ENCODE measurements around the gene RGS3.
A peak's percentile ranks its signal among the peaks of the same experiment; 100 is the strongest.

RGS3 gene

GRCh38 chr9:113530022-113530635, 66.6 kb downstream of the RGS3 start:
- no peak for DNase-seq (ENCODE audit: low read depth)

GRCh38 chr9:113530942-113531341, 67.4 kb downstream of the RGS3 start:
- no peak for DNase-seq (ENCODE audit: low read depth)

DNA sequence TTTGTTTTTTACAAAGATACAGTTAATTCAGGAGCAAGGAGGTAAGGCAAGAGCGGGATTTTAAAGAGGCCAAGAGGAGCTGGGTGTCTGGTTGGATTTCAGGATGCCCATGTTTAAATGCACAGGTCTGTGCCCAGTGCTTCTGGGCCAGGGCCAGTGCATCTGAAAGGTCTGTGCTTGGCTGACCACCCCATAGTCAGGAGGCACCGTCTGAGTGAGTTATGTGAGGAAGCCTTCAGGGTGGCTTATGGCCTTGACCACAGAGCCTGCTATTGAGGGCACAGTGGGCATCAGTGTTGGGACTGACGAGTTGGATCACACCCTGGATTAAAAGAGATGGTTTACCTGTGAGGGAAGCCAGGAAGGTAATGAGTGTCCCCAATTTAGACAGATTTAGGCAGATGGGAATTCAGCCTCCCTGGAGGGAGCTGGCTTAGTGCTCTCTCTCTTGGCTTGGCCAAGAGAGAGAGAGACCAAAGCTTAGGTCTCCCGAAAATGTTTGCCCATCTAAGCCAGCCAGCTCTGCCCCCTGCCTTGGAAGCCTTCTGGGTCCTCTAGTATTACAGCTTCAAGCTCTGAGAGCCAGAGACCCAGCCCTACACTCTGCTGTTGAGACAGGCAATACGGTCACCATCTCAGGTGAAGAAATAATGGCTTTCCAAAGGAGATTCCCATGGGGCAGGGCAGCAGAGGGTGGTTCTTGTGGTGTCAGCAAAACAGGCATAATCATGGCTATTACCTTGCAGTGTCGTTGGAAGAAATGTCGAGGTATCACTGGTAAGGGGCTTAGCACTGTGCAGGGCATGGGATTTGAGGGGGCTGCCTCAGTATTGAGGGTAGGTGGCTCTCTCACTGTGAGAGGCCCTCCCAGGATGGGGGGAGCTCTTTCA, 68.6 kb downstream of the RGS3 start:
- no peak for DNase-seq (ENCODE audit: low read depth)

DNA sequence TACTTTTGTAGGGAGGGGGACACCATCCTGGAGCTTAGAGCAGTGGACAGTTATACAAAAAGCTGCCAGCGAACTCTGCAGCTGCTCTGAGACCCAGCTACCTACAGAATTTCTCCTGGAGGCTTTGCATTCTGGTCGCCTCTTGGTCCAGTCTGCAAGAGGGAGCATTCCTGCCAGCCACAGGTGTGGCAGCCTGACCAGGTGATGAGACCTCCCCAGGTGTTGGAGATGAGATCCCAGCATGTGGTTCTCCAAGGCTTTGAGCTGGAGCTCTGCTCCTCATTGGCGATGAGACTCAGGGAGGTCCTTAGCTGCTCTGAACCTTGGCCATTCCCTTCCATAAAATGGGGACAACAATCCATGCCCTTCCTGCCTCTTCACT, 69.3 kb downstream of the RGS3 start:
- DNase-seq (ENCODE audit: low read depth) = no peak

- DNase-seq (ENCODE audit: low read depth) = no peak
Measured at GRCh38 chr9:113533335-113534225, 70.1 kb downstream of the RGS3 start.

DNA sequence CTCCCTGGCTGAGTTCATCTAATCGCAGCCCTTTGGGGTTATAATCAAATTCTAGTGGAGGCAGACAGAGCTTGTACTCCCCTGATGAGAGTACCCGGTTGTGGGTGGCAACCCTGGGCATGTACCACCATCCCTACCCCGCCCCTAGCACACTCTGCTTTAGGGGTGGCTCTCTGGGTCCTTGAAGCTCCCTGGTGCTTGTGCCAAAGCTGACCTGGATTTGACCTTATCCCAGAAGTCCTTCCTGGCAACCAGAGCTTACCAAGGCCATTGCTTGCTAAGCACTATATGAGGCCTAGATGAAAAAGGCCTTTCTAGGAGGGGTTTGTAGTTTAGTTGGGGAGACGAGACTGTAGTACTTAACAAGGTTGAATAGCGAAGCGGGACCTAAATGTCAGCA, 72.2 kb downstream of the RGS3 start:
- DNase-seq (ENCODE audit: low read depth) = no peak

DNA sequence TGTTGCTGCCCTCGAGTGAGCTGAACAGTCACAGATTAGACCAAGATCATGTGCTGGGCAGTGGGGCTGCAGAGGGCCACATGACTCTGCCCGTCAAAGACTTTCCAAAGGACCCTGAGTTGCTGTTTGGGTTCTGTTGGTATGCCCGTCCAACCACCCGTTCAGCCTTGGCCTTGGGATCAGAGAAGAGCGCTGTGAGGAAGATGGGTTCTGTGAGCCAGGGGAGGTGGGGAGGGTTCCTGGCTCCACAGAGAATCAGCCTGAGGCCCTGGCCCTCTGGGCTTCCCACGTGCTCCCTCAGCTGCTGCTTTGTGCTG, 72.6 kb downstream of the RGS3 start:
- DNase-seq (ENCODE audit: low read depth) = no peak

- no peak for DNase-seq (ENCODE audit: low read depth)
Measured at GRCh38 chr9:113536483-113537228, 73.1 kb downstream of the RGS3 start.

DNA sequence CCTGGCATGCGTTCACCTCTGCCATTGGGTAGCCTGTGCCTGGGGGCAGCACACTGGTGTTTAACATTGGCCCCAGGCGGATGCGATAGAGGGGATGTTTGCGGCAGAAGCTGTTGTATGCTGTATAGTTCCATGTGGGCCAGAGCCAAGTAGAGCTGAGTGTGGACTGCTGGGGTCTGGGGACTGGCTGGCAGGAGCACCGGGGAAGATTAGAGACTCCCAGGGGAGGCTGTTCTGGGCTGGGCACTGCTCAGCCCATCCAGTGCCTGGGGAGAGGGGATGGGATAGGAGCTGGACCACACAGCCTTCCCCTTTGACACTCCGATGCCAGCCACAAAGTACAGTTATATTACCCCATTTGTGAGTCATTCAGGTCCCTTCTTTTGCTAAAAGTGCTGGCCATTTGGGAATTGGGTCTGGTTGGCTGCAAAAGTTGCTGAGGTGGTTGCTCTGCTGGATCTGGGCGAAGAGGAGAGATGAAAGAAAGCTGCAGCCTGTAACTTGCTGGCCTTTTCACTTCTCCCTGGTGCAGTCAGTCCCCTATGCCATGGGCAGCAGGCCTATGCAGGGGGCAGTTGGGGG, 73.8 kb downstream of the RGS3 start:
- no peak for DNase-seq (ENCODE audit: low read depth)

GRCh38 chr9:113538131-113538530, 74.6 kb downstream of the RGS3 start:
- no peak for DNase-seq (ENCODE audit: low read depth)

DNA sequence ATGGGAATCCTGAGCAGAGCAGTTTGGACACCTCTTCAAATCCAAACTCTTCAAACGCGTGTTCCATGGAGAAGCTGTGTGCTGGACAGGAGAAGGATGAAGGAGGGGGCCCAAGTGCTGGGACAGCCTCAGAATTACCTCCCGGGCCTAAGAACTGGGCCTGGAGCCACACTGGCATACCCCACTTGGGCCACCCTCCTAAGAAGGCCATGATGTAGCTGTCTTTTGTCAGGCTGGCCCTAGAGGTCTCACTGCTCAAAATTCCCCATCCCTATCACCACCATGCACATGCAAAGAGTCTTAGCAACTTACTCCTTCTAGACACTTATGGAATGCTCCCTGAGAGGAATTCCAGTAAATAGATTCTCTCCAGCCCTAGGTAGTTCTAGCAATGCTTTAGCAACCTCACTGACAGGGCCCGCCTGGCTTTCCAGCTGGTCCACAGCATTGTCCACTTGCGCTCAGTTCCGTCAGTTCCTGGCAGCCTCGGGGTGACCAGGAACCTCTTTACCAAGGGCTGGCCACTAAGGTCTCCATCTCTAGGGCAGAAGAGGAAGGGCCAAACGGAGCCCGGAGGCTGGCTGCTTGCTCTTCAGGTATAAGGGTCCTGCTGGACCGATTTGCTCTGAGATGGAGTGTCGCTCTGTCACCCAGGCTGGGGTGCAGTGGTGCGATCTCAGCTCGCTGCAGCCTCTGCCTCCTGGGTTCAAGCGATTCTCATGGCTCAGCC, 75.3 kb downstream of the RGS3 start:
- DNase-seq (ENCODE audit: low read depth) = no peak

DNA sequence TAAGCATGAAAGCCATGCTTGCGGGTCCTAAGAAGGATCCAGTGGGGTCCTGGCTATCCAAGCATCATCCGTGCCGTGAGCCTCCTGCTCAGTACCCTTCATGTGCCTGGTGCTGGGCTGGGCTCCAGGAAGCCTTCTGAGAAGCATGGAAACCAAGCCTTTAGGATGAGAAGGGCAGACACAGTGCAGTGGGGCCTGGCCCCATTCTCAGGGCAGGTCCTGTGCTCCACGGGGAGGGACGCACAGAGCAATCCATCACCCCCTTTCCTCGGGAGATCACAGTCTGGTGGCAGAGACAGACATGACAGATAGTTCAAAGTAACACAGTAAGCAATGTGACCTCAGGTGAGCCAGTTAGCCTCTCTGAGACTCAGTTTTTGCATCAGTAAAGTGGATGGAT, 76.9 kb downstream of the RGS3 start:
- DNase-seq (ENCODE audit: low read depth) = no peak

DNA sequence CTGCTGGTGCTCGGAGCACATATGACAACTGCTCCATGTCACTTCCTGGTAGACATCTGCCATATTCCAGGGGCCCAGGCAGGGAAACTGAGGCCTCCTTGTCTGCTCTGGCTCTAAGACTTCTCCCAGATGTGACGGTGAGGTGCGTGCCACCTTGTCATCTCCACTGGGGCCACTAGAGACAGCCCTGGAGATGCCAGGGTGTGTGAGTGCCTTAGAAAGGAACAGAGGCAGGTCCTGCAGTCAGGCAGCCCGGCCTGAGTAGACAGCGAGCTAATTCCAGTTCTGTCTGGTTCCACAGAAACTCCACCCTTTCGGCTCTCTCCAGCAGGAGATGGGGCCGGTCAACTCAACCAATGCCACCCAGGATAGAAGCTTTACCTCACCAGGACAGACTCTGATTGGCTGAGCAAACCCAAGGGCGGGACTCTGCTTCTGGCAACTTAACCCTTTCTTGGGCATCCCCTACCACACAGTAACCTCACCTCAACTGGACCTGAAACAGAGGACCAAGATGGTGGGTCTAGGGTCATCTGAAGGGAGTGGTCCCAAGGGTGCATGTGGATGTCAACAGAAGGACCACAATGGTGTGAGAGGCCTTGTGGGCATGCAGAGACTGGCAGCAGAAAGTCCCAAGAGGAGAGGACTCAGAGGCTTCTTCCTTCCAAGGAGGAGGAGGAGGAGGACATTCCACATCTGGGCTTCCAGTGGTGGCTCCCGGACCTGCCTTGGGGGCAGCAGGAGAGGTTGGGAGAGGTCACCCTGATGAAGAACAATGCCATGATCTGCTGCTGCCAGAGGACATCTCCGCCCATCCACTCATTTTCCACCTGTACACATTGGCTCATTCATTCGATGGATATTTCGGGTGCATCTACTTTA, 77.7 kb downstream of the RGS3 start:
- DNase-seq (ENCODE audit: low read depth) = peak; percentile 37

DNA sequence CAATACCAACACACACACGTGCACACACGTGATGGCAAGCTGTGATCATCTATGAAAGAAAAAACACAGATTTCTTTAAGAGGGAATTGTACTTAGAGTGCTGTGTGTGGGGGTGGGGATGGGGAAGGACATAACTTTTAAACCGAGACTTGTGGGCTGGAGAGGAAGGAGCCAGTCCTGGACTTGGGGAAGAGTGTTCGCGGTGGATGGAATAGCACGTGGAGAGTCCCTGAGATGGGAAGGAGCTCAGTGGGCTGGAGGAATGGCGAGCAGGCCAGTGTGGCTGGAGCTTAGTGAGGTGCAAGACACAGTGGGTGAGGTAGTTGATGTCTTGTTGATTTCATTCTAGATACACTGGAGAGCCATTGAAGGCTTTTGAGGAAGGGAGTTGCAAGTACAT, 78.5 kb downstream of the RGS3 start:
- DNase-seq (ENCODE audit: low read depth) = no peak

GRCh38 chr9:113542741-113543140, 79.2 kb downstream of the RGS3 start:
- no peak for DNase-seq (ENCODE audit: low read depth)

- no peak for DNase-seq (ENCODE audit: low read depth)
Measured at GRCh38 chr9:113543296-113543981, 79.9 kb downstream of the RGS3 start.

- DNase-seq (ENCODE audit: low read depth) = no peak
Measured at GRCh38 chr9:113543982-113544303, 80.4 kb downstream of the RGS3 start.

GRCh38 chr9:113545068-113545467, 81.5 kb downstream of the RGS3 start:
- no peak for DNase-seq (ENCODE audit: low read depth)

DNA sequence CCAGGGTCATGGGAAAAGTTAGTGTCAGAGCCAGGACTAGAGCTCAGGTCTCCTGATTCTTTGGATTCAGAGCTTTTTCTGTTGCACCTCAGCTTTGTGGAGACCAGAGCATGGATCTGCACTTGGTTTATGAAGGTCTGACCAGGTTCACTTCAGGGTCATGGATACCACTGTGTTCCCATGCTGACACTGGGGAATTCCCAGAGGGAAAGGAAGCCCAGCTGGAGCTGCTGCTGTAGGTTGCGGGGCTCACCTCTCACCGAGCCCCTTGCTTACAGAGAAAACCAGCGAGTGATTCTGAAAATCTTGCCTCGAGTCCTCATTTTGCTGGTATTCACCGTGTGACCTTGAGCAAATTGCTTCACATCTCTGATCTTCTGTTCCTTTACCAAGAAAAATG, 83.0 kb downstream of the RGS3 start:
- DNase-seq (ENCODE audit: low read depth) = no peak

DNA sequence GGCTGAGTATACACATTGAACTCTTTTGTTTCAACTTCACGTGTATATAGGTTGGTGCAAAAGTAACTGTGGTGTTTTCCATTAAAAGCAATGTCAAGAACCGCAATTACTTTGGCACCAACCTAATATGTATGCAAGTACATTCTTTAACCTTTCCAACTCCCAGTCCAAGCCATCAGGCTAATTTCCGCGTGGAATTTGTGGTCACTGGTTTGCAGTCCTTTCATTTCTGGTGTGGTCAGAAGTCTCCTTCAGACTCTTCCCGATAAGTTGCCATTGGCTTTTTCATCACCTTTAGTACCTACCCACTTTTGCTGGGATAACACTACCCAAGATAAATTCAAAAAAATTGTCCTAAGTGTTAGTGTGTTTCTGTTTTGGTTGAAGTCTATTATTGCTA, 84.0 kb downstream of the RGS3 start:
- DNase-seq (ENCODE audit: low read depth) = no peak
